Activated gamma-delta T cell treated with Interleukin-2 at 50 U/mL for 16 hours (primary cell): ENCODE results near the gene DAGLA.
"Not testable (repeated sequence)": the region's sequence is repeated elsewhere in the genome, so short reads cannot be mapped to it uniquely, and the experiment has no call there.

Experiments used
- DNase-seq: peaks from one replicate; pipeline ENCODE4 v3.0.0-alpha.2; 2020

Gene DAGLA, protein sequence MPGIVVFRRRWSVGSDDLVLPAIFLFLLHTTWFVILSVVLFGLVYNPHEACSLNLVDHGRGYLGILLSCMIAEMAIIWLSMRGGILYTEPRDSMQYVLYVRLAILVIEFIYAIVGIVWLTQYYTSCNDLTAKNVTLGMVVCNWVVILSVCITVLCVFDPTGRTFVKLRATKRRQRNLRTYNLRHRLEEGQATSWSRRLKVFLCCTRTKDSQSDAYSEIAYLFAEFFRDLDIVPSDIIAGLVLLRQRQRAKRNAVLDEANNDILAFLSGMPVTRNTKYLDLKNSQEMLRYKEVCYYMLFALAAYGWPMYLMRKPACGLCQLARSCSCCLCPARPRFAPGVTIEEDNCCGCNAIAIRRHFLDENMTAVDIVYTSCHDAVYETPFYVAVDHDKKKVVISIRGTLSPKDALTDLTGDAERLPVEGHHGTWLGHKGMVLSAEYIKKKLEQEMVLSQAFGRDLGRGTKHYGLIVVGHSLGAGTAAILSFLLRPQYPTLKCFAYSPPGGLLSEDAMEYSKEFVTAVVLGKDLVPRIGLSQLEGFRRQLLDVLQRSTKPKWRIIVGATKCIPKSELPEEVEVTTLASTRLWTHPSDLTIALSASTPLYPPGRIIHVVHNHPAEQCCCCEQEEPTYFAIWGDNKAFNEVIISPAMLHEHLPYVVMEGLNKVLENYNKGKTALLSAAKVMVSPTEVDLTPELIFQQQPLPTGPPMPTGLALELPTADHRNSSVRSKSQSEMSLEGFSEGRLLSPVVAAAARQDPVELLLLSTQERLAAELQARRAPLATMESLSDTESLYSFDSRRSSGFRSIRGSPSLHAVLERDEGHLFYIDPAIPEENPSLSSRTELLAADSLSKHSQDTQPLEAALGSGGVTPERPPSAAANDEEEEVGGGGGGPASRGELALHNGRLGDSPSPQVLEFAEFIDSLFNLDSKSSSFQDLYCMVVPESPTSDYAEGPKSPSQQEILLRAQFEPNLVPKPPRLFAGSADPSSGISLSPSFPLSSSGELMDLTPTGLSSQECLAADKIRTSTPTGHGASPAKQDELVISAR

GRCh38 chr11:61679893-61680621 lies at the start of gene DAGLA:
Gene DAGLA (plus strand): TSS chr11:61680391. CDS start chr11:61720156, 39,765 bp downstream.
- DNase-seq = peak; percentile 74

GRCh38 chr11:61632096-61632495 lies 48.1 kb upstream of the DAGLA start:
- no peak for DNase-seq

DNA sequence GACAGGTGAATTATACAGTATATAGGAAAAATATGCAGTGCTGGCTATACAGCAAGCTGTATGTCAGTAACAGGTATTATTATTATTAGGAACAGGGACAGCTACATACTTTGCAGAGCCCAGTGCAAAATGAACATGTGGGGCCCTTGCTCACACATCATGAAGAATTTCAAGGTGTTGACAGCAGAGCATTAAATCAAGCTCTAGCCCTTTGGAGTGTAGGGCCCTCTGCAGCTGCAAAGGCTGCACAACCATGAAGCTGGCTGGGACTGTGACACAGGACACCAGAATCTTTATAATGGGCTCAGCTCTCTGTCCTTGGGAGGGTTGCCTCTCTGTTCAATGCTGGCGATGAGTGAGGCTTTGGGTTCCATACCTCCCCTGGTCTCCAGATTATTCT lies 44.9 kb upstream of the DAGLA start:
- no peak for DNase-seq

DNA sequence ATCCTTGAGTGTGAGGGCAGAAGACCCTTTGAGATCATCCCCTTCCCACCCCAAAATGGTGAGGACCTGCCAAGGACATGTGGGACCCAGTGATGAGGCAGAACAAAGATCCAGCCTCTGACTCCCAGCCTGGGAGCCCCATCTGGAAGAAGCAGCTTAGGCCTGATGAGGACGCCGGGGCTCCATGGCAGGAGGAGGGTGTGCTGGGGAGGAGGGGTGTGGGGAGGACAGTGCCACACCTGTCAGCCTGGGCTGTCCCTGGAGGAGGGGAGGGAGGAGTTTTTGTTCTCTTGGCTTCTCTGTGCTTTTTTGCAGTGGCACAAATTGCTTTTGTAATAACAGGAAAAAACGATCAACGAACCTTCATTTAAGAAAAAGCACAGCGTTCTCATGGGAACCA lies 44.4 kb upstream of the DAGLA start:
- DNase-seq = no peak

DNA sequence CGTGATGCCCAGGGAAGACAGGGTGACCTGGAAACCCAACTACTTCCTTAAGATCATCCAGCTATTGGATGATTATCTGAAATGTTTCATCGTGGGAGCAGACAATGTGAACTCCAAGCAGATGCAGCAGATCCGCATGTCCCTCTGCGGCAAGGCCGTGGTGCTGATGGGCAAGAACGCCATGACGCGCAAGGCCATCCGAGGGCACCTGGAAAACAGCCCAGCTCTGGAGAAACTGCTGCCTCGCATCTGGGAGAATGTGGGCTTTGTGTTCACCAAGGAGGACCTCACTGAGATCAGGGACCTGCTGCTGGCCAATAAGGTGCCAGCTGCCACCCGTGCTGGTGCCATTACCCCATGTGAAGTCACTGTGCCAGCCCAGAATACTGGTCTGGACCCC lies 43.5 kb upstream of the DAGLA start:
- DNase-seq = no peak

DNA sequence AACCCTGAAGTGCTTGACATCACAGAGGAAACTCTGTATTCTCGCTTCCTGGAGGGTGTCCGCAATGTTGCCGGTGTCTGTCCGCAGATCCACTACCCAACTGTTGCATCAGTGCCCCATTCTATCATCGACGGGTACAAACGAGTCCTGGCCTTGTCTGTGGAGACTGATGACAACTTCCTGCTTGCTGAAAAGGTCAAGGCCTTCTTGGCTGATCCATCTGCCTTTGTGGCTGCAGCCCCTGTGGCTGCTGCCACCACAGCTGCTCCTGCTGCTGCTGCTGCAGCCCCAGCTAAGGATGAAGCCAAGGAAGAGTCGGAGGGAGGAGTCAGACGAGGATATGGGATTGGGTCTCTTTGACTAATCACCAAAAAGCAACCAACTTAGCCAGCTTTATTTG lies 42.9 kb upstream of the DAGLA start:
- DNase-seq = no peak

DNA sequence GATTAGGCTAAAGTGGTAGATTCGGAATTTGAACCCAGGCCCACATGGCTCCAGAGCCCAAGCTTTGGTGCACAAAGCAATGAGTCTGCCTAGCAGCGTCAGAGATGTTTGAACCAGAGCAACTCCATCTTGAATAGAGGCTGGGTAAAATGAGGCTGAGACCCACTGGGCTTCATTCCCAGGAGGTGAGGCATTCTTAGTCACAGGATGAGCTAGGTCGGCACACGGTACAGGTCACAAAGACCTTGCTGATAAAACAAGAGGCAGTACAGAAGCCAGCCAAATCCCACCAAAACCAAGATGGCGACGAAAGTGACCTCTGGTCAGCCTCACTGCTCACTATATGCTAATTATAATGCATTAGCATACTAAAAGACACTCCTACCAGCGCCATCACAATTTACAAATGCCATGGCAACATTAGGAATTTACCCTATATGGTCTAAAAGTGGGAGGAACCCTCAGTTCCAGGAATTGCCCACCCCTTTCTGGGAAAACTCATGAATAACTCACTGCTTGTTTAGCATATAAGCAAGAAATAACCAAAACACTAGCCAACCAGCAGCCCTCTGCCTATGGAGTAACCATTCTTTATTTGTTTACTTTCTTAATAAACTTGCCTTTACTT lies 40.3 kb upstream of the DAGLA start:
- DNase-seq = no peak

DNA sequence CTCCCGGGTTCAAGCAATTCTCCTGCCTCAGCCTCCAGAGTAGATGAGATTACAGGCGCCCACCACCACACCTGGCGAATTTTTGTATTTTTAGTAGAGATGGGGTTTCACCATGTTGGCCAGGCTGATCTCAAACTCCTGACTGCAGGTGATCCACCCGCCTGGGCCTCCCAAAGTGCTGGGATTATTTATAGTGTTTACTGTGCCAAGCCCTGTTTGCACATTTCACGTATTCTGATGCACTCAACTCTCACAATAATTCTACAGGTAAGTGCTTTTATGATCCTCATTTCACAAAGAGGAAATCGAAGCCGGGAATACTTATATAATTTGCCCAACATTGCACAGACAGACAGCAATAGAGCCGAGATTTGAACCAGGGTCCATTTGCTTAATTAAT lies 38.0 kb upstream of the DAGLA start:
- DNase-seq = no peak

- DNase-seq = no peak
Observed at GRCh38 chr11:61645179-61645868, 34.9 kb upstream of the DAGLA start.

GRCh38 chr11:61647529-61647928 lies 32.7 kb upstream of the DAGLA start:
- no peak for DNase-seq

DNA sequence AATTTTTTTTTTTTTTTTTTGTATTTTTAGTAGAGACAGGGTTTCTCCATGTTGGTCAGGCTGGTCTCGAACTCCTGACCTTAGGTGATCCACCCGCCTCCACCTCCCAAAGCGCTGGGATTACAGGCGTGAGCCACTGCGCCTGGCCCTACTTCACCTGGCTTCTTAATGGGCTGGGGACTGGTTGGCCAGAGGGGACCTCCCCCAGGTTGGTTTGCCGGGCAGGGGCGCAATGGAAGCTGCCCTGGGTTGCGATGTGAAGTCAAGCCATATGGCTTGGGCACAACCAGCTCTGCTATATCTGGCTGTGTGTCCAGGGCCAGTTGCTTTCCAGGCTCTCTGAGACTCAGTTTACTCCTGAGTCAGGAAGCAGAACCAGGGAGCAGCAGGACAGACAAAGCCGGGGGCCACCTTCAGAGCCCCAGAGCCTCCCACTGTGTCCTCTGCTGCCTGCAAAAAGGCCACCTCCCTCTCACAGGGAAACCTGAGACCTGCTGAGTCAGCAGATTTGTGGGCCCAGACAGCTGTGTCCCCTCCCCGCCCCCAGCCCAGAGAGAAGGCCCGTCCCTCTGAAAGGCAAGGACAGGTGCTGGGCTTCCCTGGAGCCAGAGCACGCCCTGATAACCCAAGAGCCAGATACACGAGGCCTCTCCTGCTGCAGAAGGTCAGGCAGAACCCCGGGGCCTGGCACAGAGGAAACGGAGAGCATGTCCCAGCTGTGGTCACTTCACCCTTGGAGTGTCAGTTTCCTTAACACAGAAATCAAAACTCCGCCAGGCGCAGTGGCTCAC lies 29.2 kb upstream of the DAGLA start:
- no peak for DNase-seq

- no peak for DNase-seq
Observed at GRCh38 chr11:61652135-61652534, 28.1 kb upstream of the DAGLA start.

GRCh38 chr11:61654397-61654829 lies 25.8 kb upstream of the DAGLA start:
- DNase-seq = no peak

DNA sequence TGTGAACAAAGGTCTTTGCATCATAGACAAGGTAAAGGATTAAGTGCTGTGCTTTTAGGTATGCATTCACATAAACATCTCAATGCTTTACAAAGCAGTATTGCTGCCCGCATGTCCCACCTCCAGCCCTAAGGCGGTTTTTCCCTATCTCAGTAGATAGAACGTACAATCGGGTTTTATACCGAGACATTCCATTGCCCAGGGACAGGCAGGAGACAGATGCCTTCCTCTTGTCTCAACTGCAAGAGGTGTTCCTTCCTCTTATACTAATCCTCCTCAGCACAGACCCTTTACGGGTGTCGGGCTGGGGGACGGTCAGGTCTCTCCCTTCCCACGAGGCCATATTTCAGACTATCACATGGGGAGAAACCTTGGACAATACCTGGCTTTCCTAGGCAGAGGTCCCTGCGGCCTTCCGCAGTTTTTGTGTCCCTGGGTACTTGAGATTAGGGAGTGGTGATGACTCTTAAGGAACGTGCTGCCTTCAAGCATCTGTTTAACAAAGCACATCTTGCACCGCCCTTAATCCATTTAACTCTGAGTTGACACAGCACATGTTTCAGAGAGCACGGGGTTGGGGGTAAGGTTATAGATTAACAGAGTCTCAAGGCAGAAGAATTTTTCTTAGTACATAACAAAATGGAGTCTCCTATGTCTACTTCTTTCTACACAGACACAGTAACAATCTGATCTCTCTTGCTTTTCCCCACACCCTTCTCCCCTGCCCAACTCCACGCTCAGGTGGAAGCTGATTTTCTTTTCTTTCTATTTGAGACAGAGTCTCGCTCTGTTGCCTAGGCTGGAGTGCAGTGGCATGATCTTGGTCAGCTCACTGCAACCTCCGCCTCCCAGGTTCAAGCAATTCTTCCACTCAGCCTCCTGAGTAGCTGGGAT lies 24.7 kb upstream of the DAGLA start:
- DNase-seq = not testable (repeated sequence)

GRCh38 chr11:61656347-61657077 lies 23.7 kb upstream of the DAGLA start:
- DNase-seq = no peak

DNA sequence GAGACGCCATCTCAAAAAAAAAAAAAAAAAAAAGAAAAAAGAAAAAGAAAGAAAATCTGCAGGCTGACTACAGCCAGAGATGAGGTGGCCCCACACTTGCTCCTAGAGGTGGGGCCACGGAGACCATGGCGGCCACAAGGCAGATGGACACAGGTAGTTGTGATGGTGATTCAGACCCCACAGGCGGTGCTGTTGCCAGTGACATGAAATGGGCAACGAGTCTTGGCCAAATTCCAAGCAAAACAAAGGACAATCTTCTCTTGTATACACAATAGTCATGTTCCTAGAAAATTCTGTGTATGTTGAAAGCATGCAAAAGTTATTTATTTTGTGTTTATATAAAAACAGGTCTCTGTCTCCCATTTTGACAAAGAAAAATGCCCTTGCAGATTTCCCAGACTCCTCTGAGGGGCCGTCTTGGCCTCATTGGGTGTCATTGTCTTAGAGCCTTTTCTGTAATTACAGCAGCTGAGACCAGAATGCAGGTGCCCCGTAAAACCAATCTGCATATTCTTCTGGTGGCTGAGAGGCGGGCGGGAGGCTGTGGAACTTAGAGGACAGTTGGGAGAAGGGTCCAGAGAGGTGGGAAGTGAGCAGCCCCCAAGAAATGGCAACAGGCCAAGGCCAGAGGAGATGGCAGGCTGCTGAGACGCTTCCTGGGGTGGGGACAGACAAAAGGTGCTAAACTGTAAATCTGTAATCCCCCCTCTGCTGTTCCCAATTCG lies 22.5 kb upstream of the DAGLA start:
- DNase-seq = no peak

DNA sequence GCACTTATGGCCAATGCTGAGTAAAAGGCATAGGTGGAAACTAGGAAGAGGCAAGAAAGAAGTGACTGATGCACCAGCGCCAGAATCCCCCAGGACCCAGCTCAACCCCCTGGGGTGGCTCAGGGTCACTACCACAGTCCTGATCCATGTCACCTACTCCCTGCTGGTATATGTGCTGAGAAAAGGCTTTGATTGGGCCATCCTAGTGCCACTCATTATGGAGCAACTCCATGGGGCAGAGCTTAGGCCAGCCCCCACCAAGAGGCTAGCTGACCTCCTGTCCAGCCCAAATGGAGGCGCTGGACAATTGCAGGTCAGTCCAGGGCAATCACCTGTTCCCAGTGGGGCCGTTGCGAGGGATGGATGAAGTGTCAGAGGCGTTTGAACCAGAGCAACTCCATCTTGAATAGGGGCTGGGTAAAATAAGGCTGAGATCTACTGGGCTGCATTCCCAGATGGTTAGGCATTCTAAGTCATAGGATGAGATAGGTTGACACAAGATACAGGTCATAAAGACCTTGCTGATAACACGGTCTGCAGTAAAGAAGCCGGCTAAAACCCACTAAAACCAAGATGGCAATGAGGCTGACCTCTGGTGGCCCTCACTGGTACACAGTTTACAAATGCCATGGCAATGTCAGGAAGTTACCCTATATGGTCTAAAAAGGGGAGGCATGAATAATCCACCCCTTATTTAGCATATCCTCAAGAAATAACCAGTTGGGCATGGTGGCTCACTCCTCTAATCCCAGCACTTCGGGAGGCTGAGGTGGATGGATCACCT lies 20.6 kb upstream of the DAGLA start:
- no peak for DNase-seq

- DNase-seq = not testable (repeated sequence)
Observed at GRCh38 chr11:61660997-61661396, 19.2 kb upstream of the DAGLA start.
